Sigmoid colon (tissue), 4 donors: ENCODE data around the gene RBCK1.

Experiments
- EP300 ChIP-seq, 4 donors: sonication (generic); formaldehyde crosslinking; IDR thresholded peaks; one replicate each; pipeline ENCODE4 v1.6.1; 2017; ENCODE audit warnings: antibody characterized with exemption in 4 of 4
- POLR2A ChIP-seq, 2 donors: fragments of 450-650 bp; IDR thresholded peaks; one replicate each; pipeline ENCODE4 v1.6.1; 2016; ENCODE audit warnings: antibody characterized with exemption in 2 of 2, mild to moderate bottlenecking in 2 of 2, moderate library complexity in 2 of 2
- POLR2AphosphoS5 ChIP-seq, 4 donors: sonication (generic); formaldehyde crosslinking; IDR thresholded peaks; one replicate each; pipeline ENCODE4 v1.6.1; 2017; ENCODE audit warnings: antibody characterized with exemption in 4 of 4
- TF ChIP-seq, protein P1 (sequence below), 4 experiments: fragments of 450-650 bp in 3 of 4; fragments of 200-600 bp in 1 of 4; IDR thresholded peaks; one replicate each; pipeline ENCODE4 v1.5.1; 2016 to 2019; ENCODE audit warnings: antibody characterized with exemption in 4 of 4, mild to moderate bottlenecking in 3 of 4, moderate library complexity in 2 of 4

DNA sequence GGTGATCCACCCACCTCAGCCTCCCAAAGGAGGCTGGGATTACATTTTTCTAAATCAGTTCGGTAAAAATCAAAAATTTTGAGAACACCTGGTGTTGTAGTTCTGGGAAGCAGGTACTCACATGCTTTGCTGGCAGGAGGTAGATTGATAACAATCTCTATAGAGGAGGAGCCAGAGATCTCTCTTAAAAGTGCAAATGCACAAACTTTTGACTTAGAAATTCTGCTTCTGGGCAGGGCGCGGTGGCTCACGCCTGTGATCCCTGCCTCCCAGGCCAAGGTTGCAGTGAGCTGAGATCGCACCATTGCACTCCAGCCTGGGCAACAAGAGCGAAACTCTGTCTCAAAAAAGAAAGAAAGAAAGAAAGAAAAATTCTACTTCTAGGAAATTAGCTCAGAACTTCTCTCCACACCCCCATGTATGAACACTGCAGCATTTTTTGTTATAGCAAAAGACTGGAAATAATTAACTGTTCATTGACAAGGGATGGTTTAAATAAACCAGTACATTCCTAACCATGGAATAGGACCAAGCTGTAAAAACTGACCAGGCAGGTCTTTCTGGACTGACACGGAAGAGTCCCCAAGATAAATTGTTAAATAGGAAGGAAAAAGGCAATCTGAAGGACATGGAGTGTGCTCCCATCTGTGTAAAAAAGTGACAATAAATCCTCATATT, 41.9 kb upstream of the RBCK1 start:
- TF ChIP-seq EP300 (IDR thresholded peaks at IDR 0.05) (no peak), POLR2AphosphoS5 (IDR thresholded peaks at IDR 0.05) (no peak), POLR2A (IDR thresholded peaks at IDR 0.05) (no peak)
- TF ChIP-seq, protein P1, sequence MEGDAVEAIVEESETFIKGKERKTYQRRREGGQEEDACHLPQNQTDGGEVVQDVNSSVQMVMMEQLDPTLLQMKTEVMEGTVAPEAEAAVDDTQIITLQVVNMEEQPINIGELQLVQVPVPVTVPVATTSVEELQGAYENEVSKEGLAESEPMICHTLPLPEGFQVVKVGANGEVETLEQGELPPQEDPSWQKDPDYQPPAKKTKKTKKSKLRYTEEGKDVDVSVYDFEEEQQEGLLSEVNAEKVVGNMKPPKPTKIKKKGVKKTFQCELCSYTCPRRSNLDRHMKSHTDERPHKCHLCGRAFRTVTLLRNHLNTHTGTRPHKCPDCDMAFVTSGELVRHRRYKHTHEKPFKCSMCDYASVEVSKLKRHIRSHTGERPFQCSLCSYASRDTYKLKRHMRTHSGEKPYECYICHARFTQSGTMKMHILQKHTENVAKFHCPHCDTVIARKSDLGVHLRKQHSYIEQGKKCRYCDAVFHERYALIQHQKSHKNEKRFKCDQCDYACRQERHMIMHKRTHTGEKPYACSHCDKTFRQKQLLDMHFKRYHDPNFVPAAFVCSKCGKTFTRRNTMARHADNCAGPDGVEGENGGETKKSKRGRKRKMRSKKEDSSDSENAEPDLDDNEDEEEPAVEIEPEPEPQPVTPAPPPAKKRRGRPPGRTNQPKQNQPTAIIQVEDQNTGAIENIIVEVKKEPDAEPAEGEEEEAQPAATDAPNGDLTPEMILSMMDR (IDR thresholded peaks at IDR 0.05) = no peak
